WTC11 (cell line): ENCODE measurements around the gene MED19. TPM values are rescaled to one million over a fixed set of nuclear protein-coding genes. Genes with fewer than 3 reads are reported as not detected.

ENCODE experiments used
- ATAC-seq: fragments of 200-7000 bp; cut with Tn5 transposase; 2 replicates; pipeline ENCODE4 v1.10.0; 2021; ENCODE audit warnings: mild to moderate bottlenecking, moderate library complexity
- CTCF ChIA-PET: fragments of 300-600 bp; sonication (Branson Sonifier 250); formaldehyde crosslinking; loops from one replicate; lab custom pipeline; 2021; ENCODE audit warnings: antibody characterized with exemption; lab: Charles Lee
- POLR2A ChIA-PET: fragments of 350-600 bp; sonication (Branson Sonifier 250); formaldehyde crosslinking; loops from one replicate; lab custom pipeline; 2021; ENCODE audit warnings: antibody characterized with exemption; lab: Charles Lee
- DNase-seq: peaks from one replicate; pipeline ENCODE4 v3.0.0; 2021; ENCODE audit warnings: low spot score
- H3K27ac Mint-ChIP-seq: 2 replicates; pipeline ENCODE4 v1.8.0; 2021; ENCODE audit warnings: mixed read lengths
- H3K27me3 Mint-ChIP-seq: 2 replicates; pipeline ENCODE4 v1.8.0; 2021; ENCODE audit warnings: low read depth, mild to moderate bottlenecking, moderate library complexity, mixed read lengths
- H3K36me3 Mint-ChIP-seq: 2 replicates; pipeline ENCODE4 v1.8.0; 2021; ENCODE audit warnings: mixed read lengths
- H3K4me1 Mint-ChIP-seq: 2 replicates; pipeline ENCODE4 v1.8.0; 2022; ENCODE audit warnings: mixed read lengths
- H3K4me3 Mint-ChIP-seq: 2 replicates; pipeline ENCODE4 v1.8.0; 2021; ENCODE audit warnings: mild to moderate bottlenecking, moderate library complexity, mixed read lengths
- H3K9me3 Mint-ChIP-seq: 2 replicates; pipeline ENCODE4 v1.8.0; 2021; ENCODE audit warnings: mixed read lengths
- CBFB ChIP-seq: sonication (generic); formaldehyde crosslinking; IDR thresholded peaks from 2 replicates; pipeline ENCODE4 v1.8.1; 2022; ENCODE audit warnings: mild to moderate bottlenecking, low read depth, missing genetic modification reagents
- CREM ChIP-seq: sonication (generic); formaldehyde crosslinking; IDR thresholded peaks from 2 replicates; pipeline ENCODE4 v1.8.1; 2022; ENCODE audit warnings: mild to moderate bottlenecking, missing genetic modification reagents, moderate library complexity
- FOXJ3 ChIP-seq: sonication (generic); formaldehyde crosslinking; IDR thresholded peaks from 2 replicates; pipeline ENCODE4 v1.9.0; 2021; ENCODE audit warnings: missing genetic modification reagents, mild to moderate bottlenecking, borderline replicate concordance
- IRF1 ChIP-seq: sonication (generic); formaldehyde crosslinking; IDR thresholded peaks from 2 replicates; pipeline ENCODE4 v1.8.0; 2023; ENCODE audit warnings: missing genetic modification reagents
- JAZF1 ChIP-seq: fragments of 250-450 bp; sonication (Bioruptor Pico); IDR thresholded peaks from 2 replicates; pipeline ENCODE4 v1.9.0; 2021; ENCODE audit warnings: moderate library complexity, mild to moderate bottlenecking, inconsistent platforms
- NR2C2 ChIP-seq: sonication (generic); formaldehyde crosslinking; IDR thresholded peaks from 2 replicates; pipeline ENCODE4 v1.8.0; 2022; ENCODE audit warnings: mild to moderate bottlenecking, missing genetic modification reagents
- NR3C1 ChIP-seq: sonication (generic); formaldehyde crosslinking; conservative IDR thresholded peaks from 2 replicates; pipeline ENCODE4 v1.8.1; 2023; ENCODE audit warnings: low read depth, mild to moderate bottlenecking, missing genetic modification reagents
- OVOL2 ChIP-seq: fragments of 250-450 bp; sonication (Bioruptor Pico); IDR thresholded peaks from 2 replicates; pipeline ENCODE4 v1.9.0; 2021; ENCODE audit warnings: mild to moderate bottlenecking, borderline replicate concordance
- PRRX2 ChIP-seq: fragments of 250-450 bp; sonication (Bioruptor Pico); IDR thresholded peaks from 2 replicates; pipeline ENCODE4 v1.8.0; 2021; ENCODE audit warnings: mild to moderate bottlenecking
- RELA ChIP-seq: sonication (generic); formaldehyde crosslinking; IDR thresholded peaks from 2 replicates; pipeline ENCODE4 v1.8.1; 2022; ENCODE audit warnings: missing genetic modification reagents, mild to moderate bottlenecking, borderline replicate concordance
- SOX15 ChIP-seq: fragments of 250-450 bp; sonication (Bioruptor Pico); IDR thresholded peaks from 2 replicates; pipeline ENCODE4 v1.9.0; 2021; ENCODE audit warnings: mild to moderate bottlenecking
- ZNF121 ChIP-seq: sonication (generic); formaldehyde crosslinking; IDR thresholded peaks from 2 replicates; pipeline ENCODE4 v1.8.0; 2023; ENCODE audit warnings: missing genetic modification reagents
- ZNF232 ChIP-seq: sonication (generic); formaldehyde crosslinking; IDR thresholded peaks from 2 replicates; pipeline ENCODE4 v1.8.0; 2022; ENCODE audit warnings: mild to moderate bottlenecking, missing genetic modification reagents
- ZNF416 ChIP-seq: fragments of 250-450 bp; sonication (Bioruptor Pico); IDR thresholded peaks from 2 replicates; pipeline ENCODE4 v1.9.0; 2021; ENCODE audit warnings: mild to moderate bottlenecking, inconsistent platforms
- ZNF423 ChIP-seq: fragments of 250-450 bp; sonication (Bioruptor Pico); IDR thresholded peaks from 2 replicates; pipeline ENCODE4 v2.1.2; 2022; ENCODE audit warnings: mild to moderate bottlenecking, moderate library complexity
- ZNF425 ChIP-seq: fragments of 250-450 bp; sonication (Bioruptor Pico); conservative IDR thresholded peaks from 2 replicates; pipeline ENCODE4 v1.9.0; 2021; ENCODE audit warnings: mild to moderate bottlenecking
- total RNA-seq: library from RNA; stranded (reverse); gene quantifications from 3 replicates; pipeline ENCODE4 v1.2.3, GENCODE V29; 2021
- TF ChIP-seq, protein P1 (sequence below): fragments of 250-450 bp; sonication (Bioruptor Pico); IDR thresholded peaks from 2 replicates; pipeline ENCODE4 v1.9.0; 2021; ENCODE audit warnings: mild to moderate bottlenecking, borderline replicate concordance
- TF ChIP-seq, protein P2 (sequence below): sonication (generic); formaldehyde crosslinking; conservative IDR thresholded peaks from 2 replicates; pipeline ENCODE4 v1.8.1; 2023; ENCODE audit warnings: mild to moderate bottlenecking, low read depth, missing genetic modification reagents, moderate library complexity
- TF ChIP-seq, protein P3 (sequence below): sonication (generic); formaldehyde crosslinking; IDR thresholded peaks from 2 replicates; pipeline ENCODE4 v1.8.1; 2022; ENCODE audit warnings: mild to moderate bottlenecking, missing genetic modification reagents, moderate library complexity, borderline replicate concordance

MED19 gene
- total RNA-seq, 1 experiment from 2014 or later = 19.1 TPM

- POLR2A ChIA-PET = interaction anchor here (0.5 to 1.0 kb wide), 2 partner anchors 12 to 39 kb away, joined by 3 to 4 read pairs; partner anchors contain the start of gene SELENOH
- peak overlapping the region; percentile 95 for H3K27ac Mint-ChIP-seq
Measured at GRCh38 chr11:57728829-57729228, 16.8 kb upstream of the MED19 start.

DNA sequence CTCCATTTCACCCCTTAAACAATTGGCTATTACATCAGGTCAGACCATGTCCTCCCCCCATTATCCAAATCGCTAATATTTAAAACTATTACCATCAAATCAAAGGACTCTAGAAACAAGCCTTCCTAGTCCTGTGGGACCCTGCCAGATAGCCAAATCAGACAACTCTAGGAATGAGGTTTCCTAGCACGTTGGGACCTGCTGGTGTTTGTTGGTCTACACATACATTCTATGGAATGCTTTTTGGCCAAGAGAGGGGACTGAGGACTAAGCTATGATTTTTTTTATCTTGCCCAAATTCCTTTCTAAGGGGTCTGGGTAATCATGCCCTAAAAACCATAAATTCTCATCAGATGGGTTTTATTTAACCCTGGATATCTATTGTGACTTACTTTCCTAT, 15.2 kb upstream of the MED19 start:
- Mint-ChIP-seq H3K9me3 (no peaks in the 10 kb centered on the region), H3K4me1 (peaks cover 34% of the 10 kb centered on the region), H3K27me3 (no peaks in the 10 kb centered on the region), H3K36me3 (peaks cover 7% of the 10 kb centered on the region; the same call in 1 of the 2 replicates), H3K4me3 (no peak overlapping the region), H3K27ac (peak overlapping the region; percentile 95)
- DNase-seq (no peak), ATAC-seq (no peak)
- ChIA-PET POLR2A (no interaction called here), CTCF (interaction anchor here (0.9 to 2.9 kb wide), 2 partner anchors 64 to 73 kb away, joined by 3 to 15 read pairs; no protein-coding TSS in a partner anchor)
- TF ChIP-seq PRRX2 (no peak), ZNF423 (CRISPR knock-in tag) (no peak), CREM (no peak), ZNF425 (no peak), OVOL2 (CRISPR knock-in tag) (no peak), NR2C2 (no peak), CBFB (CRISPR knock-in tag) (no peak)
- TF ChIP-seq, protein P1, sequence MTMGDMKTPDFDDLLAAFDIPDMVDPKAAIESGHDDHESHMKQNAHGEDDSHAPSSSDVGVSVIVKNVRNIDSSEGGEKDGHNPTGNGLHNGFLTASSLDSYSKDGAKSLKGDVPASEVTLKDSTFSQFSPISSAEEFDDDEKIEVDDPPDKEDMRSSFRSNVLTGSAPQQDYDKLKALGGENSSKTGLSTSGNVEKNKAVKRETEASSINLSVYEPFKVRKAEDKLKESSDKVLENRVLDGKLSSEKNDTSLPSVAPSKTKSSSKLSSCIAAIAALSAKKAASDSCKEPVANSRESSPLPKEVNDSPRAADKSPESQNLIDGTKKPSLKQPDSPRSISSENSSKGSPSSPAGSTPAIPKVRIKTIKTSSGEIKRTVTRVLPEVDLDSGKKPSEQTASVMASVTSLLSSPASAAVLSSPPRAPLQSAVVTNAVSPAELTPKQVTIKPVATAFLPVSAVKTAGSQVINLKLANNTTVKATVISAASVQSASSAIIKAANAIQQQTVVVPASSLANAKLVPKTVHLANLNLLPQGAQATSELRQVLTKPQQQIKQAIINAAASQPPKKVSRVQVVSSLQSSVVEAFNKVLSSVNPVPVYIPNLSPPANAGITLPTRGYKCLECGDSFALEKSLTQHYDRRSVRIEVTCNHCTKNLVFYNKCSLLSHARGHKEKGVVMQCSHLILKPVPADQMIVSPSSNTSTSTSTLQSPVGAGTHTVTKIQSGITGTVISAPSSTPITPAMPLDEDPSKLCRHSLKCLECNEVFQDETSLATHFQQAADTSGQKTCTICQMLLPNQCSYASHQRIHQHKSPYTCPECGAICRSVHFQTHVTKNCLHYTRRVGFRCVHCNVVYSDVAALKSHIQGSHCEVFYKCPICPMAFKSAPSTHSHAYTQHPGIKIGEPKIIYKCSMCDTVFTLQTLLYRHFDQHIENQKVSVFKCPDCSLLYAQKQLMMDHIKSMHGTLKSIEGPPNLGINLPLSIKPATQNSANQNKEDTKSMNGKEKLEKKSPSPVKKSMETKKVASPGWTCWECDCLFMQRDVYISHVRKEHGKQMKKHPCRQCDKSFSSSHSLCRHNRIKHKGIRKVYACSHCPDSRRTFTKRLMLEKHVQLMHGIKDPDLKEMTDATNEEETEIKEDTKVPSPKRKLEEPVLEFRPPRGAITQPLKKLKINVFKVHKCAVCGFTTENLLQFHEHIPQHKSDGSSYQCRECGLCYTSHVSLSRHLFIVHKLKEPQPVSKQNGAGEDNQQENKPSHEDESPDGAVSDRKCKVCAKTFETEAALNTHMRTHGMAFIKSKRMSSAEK (CRISPR knock-in tag) = no peak

More at GRCh38 chr11:57728829-57729228, 16.8 kb upstream of the MED19 start:
- peaks cover 7% of the 10 kb centered on the region; the same call in 1 of the 2 replicates for H3K36me3 Mint-ChIP-seq
- no peak for DNase-seq
- no peak for TF ChIP-seq ZNF416 (CRISPR knock-in tag)
- TF ChIP-seq, protein P2, sequence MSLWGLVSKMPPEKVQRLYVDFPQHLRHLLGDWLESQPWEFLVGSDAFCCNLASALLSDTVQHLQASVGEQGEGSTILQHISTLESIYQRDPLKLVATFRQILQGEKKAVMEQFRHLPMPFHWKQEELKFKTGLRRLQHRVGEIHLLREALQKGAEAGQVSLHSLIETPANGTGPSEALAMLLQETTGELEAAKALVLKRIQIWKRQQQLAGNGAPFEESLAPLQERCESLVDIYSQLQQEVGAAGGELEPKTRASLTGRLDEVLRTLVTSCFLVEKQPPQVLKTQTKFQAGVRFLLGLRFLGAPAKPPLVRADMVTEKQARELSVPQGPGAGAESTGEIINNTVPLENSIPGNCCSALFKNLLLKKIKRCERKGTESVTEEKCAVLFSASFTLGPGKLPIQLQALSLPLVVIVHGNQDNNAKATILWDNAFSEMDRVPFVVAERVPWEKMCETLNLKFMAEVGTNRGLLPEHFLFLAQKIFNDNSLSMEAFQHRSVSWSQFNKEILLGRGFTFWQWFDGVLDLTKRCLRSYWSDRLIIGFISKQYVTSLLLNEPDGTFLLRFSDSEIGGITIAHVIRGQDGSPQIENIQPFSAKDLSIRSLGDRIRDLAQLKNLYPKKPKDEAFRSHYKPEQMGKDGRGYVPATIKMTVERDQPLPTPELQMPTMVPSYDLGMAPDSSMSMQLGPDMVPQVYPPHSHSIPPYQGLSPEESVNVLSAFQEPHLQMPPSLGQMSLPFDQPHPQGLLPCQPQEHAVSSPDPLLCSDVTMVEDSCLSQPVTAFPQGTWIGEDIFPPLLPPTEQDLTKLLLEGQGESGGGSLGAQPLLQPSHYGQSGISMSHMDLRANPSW (CRISPR knock-in tag) = no peak
- TF ChIP-seq, protein P3, sequence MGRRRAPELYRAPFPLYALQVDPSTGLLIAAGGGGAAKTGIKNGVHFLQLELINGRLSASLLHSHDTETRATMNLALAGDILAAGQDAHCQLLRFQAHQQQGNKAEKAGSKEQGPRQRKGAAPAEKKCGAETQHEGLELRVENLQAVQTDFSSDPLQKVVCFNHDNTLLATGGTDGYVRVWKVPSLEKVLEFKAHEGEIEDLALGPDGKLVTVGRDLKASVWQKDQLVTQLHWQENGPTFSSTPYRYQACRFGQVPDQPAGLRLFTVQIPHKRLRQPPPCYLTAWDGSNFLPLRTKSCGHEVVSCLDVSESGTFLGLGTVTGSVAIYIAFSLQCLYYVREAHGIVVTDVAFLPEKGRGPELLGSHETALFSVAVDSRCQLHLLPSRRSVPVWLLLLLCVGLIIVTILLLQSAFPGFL (CRISPR knock-in tag) = no peak
- TF ChIP-seq NR3C1 = no peak
- TF ChIP-seq FOXJ3 = no peak
- no peak for TF ChIP-seq IRF1 (CRISPR knock-in tag)
- TF ChIP-seq SOX15 = no peak
- TF ChIP-seq ZNF121 (CRISPR knock-in tag) = no peak
- no peak for TF ChIP-seq ZNF425
- no peak for TF ChIP-seq JAZF1 (CRISPR knock-in tag)
- no peak for TF ChIP-seq ZNF232 (CRISPR knock-in tag)
- TF ChIP-seq RELA (CRISPR knock-in tag) = no peak
- no peaks in the 10 kb centered on the region for H3K27me3 Mint-ChIP-seq
- H3K4me3 Mint-ChIP-seq = peak overlapping the region; percentile 30
- peaks cover 35% of the 10 kb centered on the region for H3K4me1 Mint-ChIP-seq
- peak; percentile 70 for ATAC-seq
- CTCF ChIA-PET = interaction anchor here (0.5 to 2.9 kb wide), 4 partner anchors 15 to 272 kb away, joined by 3 to 15 read pairs (median 4); no protein-coding TSS in a partner anchor
- H3K9me3 Mint-ChIP-seq = no peaks in the 10 kb centered on the region
